SJSA1 (cell line): ENCODE results near the gene ATP13A3. TPM values are rescaled to one million over a fixed set of nuclear protein-coding genes. Genes with fewer than 3 reads are reported as not detected.
"Not testable (repeated sequence)": the region's sequence is repeated elsewhere in the genome, so short reads cannot be mapped to it uniquely, and the experiment has no call there.

Experiments used
- DNase-seq, 2 experiments: peaks; one replicate each; pipeline ENCODE4 v3.0.0-alpha.2; 2015 to 2020; ENCODE audit warnings: low spot score in 2 of 2, low read depth in 1 of 2
- H3K27ac ChIP-seq: fragments of 250-450 bp; sonication (Bioruptor Pico); 2 replicates; pipeline ENCODE4 v1.5.1; 2020; ENCODE audit warnings: mild to moderate bottlenecking, moderate library complexity
- H3K27me3 ChIP-seq: fragments of 250-450 bp; sonication (Bioruptor Pico); replicated peaks from 2 replicates; pipeline ENCODE4 v1.5.1; 2020; ENCODE audit warnings: mild to moderate bottlenecking, moderate library complexity
- H3K36me3 ChIP-seq: fragments of 250-450 bp; sonication (Bioruptor Pico); 2 replicates; pipeline ENCODE4 v1.5.1; 2020; ENCODE audit warnings: mild to moderate bottlenecking
- H3K4me1 ChIP-seq: fragments of 250-450 bp; sonication (Bioruptor Pico); replicated peaks from 2 replicates; pipeline ENCODE4 v1.6.1; 2021; ENCODE audit warnings: mild to moderate bottlenecking
- H3K4me3 ChIP-seq: fragments of 250-450 bp; sonication (Bioruptor Pico); 2 replicates; pipeline ENCODE4 v1.5.1; 2020; ENCODE audit warnings: mild to moderate bottlenecking
- H3K9me3 ChIP-seq: fragments of 250-450 bp; sonication (Bioruptor Pico); replicated peaks from 2 replicates; pipeline ENCODE4 v1.5.1; 2020; ENCODE audit warnings: mild to moderate bottlenecking
- total RNA-seq: library from RNA; depleted of rRNA; stranded (reverse); fragments of >200 nt; shearing (Covaris generic); gene quantifications from 2 replicates; pipeline ENCODE4 v1.2.3, GENCODE V29; 2014

Gene ATP13A3
- total RNA-seq, 1 experiment from 2014 or later, result 135 TPM

DNA sequence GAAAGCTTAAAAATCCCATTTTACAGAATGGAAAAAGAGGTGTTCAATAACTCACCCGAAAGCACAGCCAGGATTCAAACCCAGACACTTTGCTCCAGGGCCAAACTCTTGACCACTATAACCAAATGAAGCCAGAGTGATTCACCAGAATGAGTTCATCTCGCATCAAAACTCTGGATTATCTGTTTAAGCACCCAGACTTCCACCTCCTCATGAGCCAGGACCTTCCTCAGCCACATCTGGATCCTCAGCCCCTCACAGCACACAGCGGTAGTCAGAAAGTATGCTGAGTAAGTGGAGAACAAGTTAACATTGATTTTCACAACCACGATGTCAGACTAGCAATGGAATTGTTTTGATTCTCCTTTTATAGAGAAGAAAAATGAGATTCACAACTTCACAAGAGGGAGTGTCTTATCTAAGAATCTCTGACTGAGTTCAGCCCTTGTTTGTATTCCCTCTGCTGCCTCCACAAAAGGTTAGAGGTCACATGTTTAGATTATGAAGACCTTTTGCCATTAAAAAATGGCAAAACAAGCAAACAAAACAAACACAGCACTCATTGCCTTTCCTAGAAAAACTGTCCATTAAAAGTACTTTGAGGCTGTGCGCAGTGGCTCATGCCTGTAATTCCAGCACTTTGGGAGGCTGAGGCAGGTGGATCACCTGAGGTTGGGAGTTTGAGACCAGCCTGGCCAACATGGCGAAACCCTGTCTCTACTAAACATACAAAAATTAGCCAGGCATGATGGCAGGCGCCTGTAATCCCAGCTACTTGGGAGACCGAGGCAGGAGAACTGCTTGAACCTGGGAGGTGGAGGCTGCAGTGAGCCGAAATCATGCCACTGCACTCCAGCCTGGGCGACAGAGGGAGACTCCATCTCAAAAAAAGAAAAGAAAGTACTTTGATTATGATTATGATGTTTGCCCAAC is 7.5 kb upstream of the ATP13A3 start:
- not testable (repeated sequence) for H3K9me3 ChIP-seq, H3K27me3 ChIP-seq, H3K36me3 ChIP-seq, DNase-seq, H3K4me3 ChIP-seq, H3K27ac ChIP-seq
- H3K4me1 ChIP-seq, result peaks cover 22% of the 10 kb centered on the region

DNA sequence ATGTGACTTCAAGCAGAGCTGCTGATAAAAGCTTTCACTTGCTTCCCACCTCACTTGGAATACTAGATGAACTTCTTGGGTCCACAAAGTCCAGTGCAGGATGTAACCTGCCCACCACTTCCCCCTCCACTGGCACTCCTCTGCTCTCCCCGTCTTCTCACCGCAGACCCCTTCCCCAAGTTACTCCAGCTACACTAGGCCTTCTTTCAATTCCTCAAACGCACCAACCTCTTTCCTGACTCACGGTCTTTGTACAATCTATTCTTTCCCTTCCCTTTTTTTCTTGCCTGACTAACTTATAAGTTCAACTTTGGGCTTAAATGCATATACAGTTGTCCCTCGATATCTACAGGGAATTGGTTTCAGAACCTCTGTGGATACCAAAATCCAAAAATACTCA is 5.2 kb upstream of the ATP13A3 start:
- no peak overlapping the region for H3K27ac ChIP-seq
- H3K4me1 ChIP-seq, result peaks cover 31% of the 10 kb centered on the region
- H3K9me3 ChIP-seq, result peaks cover 6% of the 10 kb centered on the region; the same call in 1 of the 2 replicates
- no peaks in the 10 kb centered on the region for H3K36me3 ChIP-seq
- H3K4me3 ChIP-seq, result no peak overlapping the region
- no peak for DNase-seq
- H3K27me3 ChIP-seq, result no peaks in the 10 kb centered on the region

DNA sequence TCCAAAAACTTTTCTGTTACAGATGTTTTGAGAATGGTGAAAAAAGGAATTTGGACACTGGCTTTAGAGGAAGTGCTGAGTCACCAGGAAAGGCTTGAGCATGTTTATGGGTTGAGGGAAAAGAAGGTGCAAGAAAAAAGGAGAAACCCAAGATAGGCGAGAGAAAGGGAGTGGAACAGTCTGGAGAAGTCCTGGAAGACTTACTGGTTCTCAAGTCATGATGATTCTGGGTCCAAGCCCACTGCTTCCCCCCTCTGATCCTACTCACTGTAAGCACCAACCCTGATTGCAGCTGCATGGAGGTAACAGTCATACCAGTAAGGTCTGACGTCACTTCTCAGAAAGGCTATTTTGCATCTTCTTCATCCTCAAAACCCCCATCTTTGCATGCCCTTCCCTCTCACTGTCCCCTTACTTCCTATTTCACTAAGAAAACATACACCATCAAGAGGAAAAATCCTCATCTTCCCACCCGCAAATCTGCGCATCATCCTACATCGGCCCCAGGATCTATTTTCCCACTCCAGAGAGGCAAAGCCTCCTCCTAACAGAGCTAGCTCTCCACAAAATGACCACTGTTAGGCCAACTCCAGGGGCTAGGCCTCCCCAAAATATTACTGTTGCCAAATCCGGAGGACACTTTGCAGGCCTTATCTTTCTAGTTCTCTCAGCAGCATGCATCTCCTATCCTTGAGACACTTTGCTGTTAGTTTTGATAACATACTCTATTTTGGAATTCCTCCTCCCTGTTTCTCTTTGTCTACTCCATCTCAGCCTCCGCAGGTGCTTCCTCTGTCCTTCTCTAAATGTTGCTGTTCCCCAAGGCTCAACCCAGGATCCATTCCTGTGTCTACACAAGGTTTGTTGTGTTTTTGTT is 3.2 kb upstream of the ATP13A3 start:
- Histone ChIP-seq H3K9me3 (peaks cover 6% of the 10 kb centered on the region; the same call in 1 of the 2 replicates), H3K4me3 (no peak overlapping the region), H3K4me1 (peaks cover 34% of the 10 kb centered on the region), H3K27me3 (no peaks in the 10 kb centered on the region), H3K36me3 (0 out of 2 replicates have a peak, but pooled peaks cover 2% of the 10 kb centered on the region), H3K27ac (peak overlapping the region; percentile 52)
- DNase-seq, result peak in 1 of 2 experiments; percentile 31

DNA sequence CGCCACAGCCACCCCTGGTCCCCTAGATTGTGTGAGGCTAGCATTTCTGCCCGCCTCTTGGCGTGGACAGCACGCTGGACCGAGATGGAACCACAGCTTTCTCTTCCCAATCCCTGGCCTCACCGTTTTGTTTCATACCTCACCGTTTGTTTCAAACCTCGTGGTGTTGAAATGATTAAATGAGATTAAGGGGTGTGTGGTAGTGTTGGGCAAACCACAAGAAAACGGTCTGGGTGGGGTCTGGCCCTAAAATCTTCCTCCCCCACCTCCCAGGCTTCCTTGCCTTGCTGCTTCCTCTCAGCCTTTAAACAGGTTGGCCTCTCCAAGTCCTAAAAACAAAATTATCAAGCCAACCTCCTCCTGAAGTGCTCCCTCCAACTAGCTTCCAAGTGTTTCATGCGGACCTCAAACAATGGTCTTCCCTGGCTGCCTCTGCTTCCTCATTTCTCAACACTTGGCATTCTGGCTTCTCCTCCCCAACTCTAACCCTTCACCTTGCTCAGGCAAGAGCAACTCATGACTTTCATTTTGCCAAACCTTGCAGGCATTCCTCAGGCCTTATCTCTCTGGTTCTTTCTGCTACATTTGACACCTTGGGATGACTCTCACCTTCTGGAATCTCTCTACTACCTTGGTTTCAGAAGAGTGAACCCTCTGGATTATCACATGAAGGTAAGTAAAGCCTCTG is 1.4 kb upstream of the ATP13A3 start:
- Histone ChIP-seq H3K9me3 (peaks cover 6% of the 10 kb centered on the region; the same call in 1 of the 2 replicates), H3K27me3 (no peaks in the 10 kb centered on the region), H3K4me1 (peaks cover 31% of the 10 kb centered on the region), H3K27ac (peak overlapping the region; percentile 52), H3K36me3 (peaks cover 16% of the 10 kb centered on the region), H3K4me3 (no peak overlapping the region)
- DNase-seq, result no peak

DNA sequence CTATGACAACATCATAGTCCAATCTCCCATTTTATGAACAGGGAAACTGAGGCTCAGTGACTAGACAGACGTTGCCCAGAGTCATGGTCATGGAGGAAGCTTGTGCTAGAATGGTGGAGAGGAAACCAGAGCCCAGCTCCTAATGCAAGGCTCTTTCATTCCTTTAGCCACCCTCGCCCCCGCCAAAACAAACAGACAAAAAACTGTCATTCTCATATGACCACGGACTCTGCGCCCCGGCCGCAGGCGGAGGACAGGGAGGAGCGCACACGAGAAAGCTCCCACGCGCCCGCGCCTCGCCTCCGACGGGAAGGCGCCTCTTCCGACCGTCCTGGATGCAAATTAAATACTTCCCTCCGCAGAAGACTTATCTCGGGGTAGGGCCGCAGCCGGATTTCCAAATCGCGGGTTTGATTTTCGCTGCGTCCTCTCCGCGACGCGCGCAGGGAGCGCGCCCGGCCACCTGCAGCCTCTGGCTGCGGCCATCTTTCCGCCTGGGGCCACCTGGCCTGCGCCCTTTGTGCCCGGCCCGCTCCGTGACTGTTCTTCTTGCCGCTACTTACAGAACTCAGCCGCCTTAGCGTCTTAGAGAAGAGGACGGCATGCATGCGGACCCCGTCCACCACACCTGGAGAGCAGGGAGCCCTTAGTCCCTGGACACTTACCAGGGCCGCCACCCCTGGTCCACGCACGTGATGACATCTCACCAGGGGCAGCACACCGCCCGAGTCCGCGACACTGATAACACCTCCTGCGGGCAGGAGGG is 670 bp upstream of the ATP13A3 start:
- Histone ChIP-seq H3K27ac (peak overlapping the region; percentile 80; the same call in 1 of the 2 replicates), H3K36me3 (peaks cover 19% of the 10 kb centered on the region), H3K4me1 (peaks cover 34% of the 10 kb centered on the region), H3K27me3 (no peaks in the 10 kb centered on the region), H3K4me3 (peak overlapping the region; percentile 67), H3K9me3 (peaks cover 6% of the 10 kb centered on the region; the same call in 1 of the 2 replicates)
- no peak for DNase-seq

DNA sequence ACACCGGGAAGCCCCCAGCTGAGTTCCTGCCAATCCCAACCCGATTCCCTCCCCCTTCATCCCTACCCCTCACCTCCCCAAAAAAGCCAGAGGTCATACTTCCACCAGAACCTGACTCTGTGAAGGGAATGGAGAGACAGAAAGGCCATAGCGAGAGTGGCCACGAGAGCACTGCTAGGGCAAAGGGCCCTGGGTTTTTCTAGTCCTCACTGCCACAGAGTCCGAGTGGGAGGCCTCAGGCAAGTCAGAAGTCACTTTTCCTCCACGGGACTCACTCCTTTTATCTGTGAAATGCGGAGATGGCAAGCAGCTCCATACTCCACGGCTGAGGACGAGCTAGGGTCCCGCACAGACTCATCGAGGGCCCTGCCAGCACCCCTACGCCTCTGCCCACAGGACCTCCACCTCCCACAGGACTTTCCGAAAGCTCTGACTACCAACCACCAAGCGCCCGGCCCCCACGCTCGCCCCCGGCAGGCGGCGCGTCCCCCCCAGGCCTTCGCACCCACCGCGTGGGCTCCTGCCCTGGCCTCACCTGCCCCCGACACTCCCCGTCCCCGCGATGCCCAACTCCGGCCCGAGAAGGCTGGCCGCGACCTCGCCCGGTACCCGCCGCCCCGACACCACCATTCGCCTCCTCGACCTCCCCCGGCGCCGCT is 792 bp downstream of the ATP13A3 start:
- peak overlapping the region; percentile 63 for H3K27ac ChIP-seq
- H3K4me3 ChIP-seq, result peak overlapping the region; percentile 67
- peaks cover 28% of the 10 kb centered on the region for H3K36me3 ChIP-seq
- peak; percentile 39 to 48 for DNase-seq
- H3K9me3 ChIP-seq, result peaks cover 6% of the 10 kb centered on the region; the same call in 1 of the 2 replicates
- H3K27me3 ChIP-seq, result no peaks in the 10 kb centered on the region
- H3K4me1 ChIP-seq, result peaks cover 47% of the 10 kb centered on the region

DNA sequence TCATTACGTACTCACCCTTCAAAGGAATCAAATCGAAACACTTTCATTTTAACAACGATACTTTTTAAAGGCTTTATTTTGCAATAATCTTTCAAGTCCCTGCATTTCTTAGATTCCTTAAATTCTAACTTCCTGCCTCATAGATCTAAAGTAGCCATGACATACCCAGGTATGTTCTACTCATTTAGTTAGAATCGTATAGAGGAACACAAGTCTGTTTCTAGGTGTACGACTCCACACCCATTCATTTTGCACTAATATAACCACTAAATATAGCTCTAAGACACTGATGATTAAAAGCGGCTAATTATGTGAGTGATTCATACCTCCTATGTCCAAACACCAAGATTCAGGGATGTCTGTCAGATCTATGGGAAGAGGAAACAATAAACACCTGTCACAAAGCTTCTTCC is 1.3 kb downstream of the ATP13A3 start:
- DNase-seq, result peak in 1 of 2 experiments; percentile 42
- Histone ChIP-seq H3K27ac (peak overlapping the region; percentile 63), H3K4me1 (peaks cover 52% of the 10 kb centered on the region), H3K36me3 (peaks cover 32% of the 10 kb centered on the region), H3K27me3 (no peaks in the 10 kb centered on the region), H3K4me3 (peak overlapping the region; percentile 67), H3K9me3 (peaks cover 6% of the 10 kb centered on the region; the same call in 1 of the 2 replicates)

DNA sequence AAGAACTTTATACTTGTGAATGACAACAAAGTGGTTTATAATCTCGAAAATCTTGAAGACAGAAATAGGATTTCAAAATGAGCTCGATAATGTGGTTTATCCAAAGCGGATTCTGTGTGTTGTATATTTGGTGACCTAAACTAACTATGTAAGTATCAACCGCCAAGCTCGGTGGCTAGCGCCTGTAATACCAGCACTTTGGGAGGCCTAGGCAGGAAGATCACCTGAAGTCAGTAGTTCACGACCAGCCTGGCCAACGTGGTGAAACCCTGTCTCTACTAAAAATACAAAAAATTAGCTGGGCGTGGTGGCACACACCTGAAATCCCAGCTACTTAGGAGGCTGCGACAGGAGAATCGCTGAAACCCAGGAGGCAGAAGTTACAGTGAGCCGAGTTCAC is 2.2 kb downstream of the ATP13A3 start:
- Histone ChIP-seq H3K27ac (no peak overlapping the region), H3K27me3 (no peaks in the 10 kb centered on the region), H3K4me3 (peak overlapping the region; percentile 67; the same call in 1 of the 2 replicates), H3K36me3 (peaks cover 37% of the 10 kb centered on the region), H3K4me1 (peaks cover 47% of the 10 kb centered on the region), H3K9me3 (peaks cover 6% of the 10 kb centered on the region; the same call in 1 of the 2 replicates)
- no peak for DNase-seq

DNA sequence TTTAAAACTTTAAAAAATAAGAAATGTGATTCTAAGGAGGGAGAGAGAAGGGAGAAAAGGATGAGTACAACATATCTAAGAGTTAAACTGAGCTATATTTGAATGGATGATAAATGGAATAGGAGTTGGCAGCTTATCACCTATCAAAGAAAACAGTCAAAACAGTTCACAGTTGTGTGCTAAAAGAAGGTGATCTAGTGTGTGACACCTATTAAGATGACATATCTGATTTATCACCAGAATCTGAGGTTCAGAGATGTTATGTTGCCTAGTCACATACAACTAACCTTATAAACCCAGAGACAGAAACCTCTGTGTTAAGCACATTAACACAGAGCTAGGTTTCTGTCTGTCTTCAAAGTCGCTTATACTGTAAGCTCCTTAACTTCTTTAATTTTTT is 3.0 kb downstream of the ATP13A3 start:
- Histone ChIP-seq H3K4me1 (peaks cover 39% of the 10 kb centered on the region), H3K4me3 (no peak overlapping the region), H3K27ac (no peak overlapping the region), H3K36me3 (peaks cover 40% of the 10 kb centered on the region), H3K27me3 (no peaks in the 10 kb centered on the region), H3K9me3 (peaks cover 6% of the 10 kb centered on the region; the same call in 1 of the 2 replicates)
- no peak for DNase-seq

DNA sequence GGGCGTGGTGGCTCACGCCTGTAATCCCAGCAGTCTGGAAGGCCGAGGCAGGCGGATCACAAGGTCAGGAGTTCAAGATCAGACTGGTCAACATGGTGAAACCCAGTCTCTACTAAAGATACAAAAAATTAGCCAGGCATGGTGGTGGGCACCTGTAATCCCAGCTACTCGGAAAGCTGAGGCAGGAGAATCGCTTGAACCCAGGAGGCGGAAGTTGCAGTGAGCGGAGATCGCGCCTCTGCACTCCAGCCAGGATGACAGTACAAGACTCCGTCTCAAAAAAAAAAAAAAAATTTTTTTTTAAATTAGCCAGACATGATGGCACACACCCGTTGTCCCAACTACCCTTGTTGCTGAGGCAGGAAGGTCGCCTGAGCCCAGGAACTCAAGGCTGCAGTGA is 4.0 kb downstream of the ATP13A3 start:
- H3K27ac ChIP-seq, H3K4me3 ChIP-seq: not testable (repeated sequence)

DNA sequence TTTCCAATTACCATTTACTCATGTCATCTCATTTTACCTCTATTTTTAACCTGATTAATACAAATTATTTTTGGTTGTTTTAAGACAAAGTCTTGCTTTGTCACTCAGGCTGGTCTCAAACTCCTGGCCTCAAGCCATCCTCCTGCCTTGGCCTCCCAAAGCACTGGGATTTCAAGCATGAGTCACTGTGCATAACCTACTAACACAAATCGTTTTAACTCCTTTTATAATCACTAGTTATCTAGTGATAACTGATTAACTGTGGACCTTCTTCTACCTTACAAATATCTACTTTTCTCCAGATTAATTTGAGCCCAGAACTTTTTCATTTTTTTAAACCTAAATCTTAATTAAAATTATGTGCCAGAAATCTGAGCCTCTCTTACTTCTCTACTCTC is 4.6 kb downstream of the ATP13A3 start:
- H3K27ac ChIP-seq, result no peak overlapping the region
- H3K36me3 ChIP-seq, result peaks cover 54% of the 10 kb centered on the region
- H3K27me3 ChIP-seq, result no peaks in the 10 kb centered on the region
- H3K9me3 ChIP-seq, result peaks cover 1% of the 10 kb centered on the region; the same call in 1 of the 2 replicates
- DNase-seq, result no peak
- peaks cover 31% of the 10 kb centered on the region for H3K4me1 ChIP-seq
- H3K4me3 ChIP-seq, result no peak overlapping the region

More for the DNA sequence above, 4.0 kb downstream of the ATP13A3 start:
- H3K9me3 ChIP-seq, H3K27me3 ChIP-seq, DNase-seq: not testable (repeated sequence)
- peaks cover 32% of the 10 kb centered on the region for H3K4me1 ChIP-seq
- H3K36me3 ChIP-seq, result peaks cover 51% of the 10 kb centered on the region

DNA sequence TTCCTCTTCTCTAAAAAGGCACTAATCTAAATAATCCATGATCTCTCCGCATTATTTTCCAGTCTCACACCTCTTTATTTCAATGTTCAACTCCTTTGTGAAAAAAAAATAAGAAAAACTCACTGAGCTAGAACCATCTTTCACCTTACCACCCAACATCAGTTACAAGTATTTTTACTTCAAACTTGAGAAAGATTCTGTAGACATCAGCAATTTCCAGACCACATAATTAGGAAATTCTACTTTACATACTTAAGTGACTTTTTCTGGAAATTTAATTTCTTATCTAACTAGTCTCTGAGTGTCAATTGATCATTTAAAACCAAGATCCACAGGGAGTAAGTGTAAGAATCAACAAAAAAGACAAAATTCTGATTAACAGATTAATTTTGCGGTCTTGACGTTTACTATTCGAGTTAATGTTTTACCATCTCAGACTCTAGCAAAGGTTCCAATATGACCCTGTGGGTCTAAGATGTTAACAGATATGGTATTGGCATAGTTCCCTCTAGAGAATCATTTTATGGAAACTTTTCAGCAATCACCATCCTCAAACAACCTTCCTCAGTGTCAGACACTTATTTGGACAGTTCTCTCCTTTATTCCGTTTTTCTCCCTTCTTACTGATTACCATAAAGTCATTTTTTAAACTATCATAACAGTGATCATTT is 5.1 kb downstream of the ATP13A3 start:
- Histone ChIP-seq H3K4me3 (no peak overlapping the region), H3K27ac (peak overlapping the region; percentile 27), H3K4me1 (peaks cover 29% of the 10 kb centered on the region), H3K27me3 (no peaks in the 10 kb centered on the region), H3K9me3 (no peaks in the 10 kb centered on the region), H3K36me3 (peaks cover 54% of the 10 kb centered on the region)
- no peak for DNase-seq
